ENCODE measurements around the gene LONP2.

LONP2 gene

DNA sequence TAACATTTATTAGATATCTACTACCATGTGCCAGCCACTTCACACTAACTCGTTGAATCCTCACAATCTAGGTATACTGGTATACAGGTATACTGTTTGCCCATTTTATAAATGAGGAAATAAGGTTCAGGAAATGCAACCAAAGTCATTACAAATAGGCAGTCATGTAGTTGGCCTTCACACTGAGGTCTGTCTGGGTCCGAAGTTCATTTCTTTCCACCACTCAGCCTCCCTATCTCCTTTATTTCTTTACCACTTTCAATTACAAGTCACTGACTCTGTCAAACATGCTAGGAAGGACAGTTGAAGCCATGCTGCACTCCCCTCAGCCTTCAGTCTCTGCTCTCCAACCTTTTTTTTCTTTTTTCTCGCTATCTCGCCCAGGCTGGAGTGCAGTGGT, 161.8 kb downstream of the LONP2 start:
- H3K4me3 ChIP-seq (ENCODE audit: low read depth, low read length) = no peak overlapping the region
- TF ChIP-seq CTCF (IDR thresholded peaks at IDR 0.05; ENCODE audit: low read depth, low read length) = no peak
- in situ Hi-C loops (cut with HindIII; ENCODE audit: low sequenced_read_pairs) = no loop called here
- DNase-seq (ENCODE audit: low read depth, low spot score) = no peak
